Stimulated activated CD8-positive, alpha-beta memory T cell treated with anti-CD3 and anti-CD28 coated beads, Interleukin-4, amount 100 ng/mL, for 4 hours (primary cell): ENCODE data around the gene PSMG2.
"Not testable (repeated sequence)": the region's sequence is repeated elsewhere in the genome, so short reads cannot be mapped to it uniquely, and the experiment has no call there.

Experiments
- DNase-seq, 2 donors: peaks; one replicate each; pipeline ENCODE4 v3.0.0-alpha.2; 2020; ENCODE audit warnings: low read depth in 2 of 2, low spot score in 1 of 2

Gene PSMG2

DNA sequence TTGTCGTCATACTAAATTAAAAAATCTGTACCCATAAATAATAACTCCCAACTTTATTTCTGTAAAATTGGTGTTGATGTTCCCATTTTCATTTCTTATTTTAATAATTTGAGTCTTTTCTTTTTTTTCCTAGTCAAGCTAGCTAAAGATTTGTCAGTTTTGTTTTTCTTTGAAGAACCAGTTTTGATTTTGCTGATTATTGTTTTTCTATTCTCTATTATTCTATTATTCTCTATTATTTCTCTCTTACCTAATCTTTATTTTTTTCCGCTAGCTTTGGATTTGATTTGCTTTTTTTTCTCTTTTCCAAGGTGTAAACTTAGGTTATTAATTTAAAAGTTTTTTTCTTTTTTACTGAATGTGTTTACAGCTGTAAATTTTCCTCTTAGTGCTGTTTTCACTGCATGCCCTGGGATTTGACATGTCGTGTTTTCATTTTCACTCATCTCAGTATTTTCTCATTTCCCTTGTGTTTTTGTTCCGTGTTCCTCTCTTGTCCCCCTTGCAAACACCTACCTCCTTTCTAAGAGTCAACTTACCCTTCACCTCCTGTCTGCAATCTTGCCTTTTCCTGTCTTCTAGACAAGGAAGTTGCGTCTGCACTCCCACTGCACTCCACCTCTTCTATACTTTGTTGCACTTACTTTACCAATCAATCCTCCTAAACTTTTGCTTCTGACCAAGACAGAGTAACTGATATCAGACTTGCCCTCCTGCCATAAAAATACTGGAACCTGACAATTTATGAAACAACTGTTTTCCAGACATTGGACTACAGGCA, 18.8 kb downstream of the PSMG2 start:
- no peak for DNase-seq

DNA sequence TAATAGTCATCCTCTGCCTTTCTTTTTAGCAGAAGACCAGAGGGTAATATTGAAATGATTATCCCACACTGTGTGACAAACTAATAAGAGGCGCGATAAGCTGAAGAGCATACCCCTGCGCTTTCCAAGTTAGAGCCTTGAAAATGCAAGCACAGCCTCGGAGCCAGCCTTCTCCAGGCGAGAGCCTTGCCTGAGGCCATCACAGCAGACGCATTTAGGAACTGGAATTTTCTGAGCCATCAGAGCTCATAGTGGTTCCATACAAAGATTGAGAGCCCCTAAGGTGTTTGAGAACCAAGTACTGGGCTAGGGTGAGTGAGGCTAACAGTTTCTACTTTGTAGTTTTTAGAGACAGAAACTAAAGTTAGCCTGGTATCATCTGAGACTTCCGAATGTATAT, 19.9 kb downstream of the PSMG2 start:
- no peak for DNase-seq

DNA sequence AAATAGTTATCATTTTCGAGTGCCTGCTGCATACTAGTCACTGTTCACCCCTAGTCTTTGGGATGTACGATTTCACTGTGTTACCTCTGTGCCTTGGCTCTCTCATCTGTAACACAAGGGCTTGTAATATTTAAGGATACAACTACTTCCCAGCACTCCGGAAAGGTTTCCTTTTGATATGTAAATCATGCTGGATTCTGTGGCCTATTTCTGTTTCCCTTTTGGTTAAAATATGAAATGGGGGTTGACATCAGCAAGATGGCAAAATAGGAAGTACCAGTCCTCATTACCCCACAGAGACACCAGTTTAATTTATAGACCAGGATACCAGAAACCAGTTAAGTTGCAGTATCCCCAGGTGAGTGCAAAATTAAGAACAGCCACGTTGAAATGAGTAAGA, 23.5 kb downstream of the PSMG2 start:
- DNase-seq, result no peak

DNA sequence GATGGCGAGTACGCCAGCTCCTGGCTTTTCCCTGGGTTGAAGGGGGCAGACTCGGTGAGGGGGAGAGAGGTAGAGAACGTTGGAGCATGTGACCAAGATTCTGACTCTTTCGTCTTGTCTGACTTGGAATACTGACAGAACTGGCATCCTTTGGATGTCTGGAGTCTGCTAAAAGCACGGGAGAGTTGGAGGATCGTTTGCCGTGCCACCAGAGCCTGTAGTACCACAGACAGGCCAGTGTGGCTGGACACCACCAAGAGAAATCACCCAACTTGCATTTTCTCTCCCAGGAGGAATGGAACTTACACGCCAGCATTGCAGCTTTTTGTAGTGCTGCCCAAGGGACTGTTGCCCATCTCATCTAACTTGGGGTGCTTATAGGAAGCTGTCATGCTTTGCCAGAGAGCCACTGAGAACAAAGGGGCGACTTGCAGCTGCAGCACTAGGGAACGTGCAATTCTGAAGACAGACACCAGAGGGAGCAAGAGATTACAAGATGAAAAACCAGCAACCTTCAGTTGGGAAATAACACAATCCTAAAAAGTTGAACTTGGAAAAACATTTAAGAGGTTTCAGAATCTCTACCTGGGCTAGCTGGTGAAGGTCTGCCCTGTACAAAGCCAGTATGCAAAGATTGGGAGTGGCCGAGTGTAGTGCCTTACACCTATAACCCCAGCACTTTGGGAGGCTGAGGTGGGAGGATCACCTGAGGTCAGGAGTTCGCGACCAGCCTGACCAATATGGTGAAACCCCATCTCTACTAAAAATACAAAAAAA, 24.1 kb downstream of the PSMG2 start:
- peak in 1 of 2 donors; percentile 29 for DNase-seq

DNA sequence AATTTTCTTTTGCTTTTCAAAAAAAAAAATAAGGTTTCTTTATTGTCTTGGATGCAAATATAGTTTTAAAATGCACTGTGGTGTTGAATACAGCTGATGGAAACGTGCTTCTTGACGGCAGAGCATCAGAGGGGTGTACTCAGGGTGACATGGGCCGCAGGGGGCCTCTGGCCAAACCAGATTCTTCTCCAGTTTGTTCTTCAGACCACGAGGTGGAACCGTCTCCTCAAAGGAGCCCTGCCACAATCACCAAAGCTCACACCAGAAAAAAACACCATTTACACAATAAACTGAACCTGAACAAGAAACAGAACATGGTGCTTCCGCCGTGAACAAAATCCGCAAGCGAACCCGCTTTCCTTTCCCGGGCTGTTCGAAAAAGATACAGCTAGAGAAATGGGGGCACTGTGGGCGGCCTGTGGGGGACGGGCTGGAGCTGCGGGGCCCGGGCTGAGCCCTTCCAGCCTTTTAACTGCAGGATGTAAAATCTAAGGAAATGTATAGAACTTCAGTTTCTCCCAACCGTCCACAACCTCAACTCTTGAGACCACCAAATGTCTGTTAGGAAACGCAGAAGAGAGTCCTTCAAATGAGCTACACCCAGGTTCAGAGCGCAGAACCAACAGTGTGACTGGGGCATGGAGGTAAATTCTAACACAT, 34.5 kb downstream of the PSMG2 start:
- DNase-seq, result no peak

DNA sequence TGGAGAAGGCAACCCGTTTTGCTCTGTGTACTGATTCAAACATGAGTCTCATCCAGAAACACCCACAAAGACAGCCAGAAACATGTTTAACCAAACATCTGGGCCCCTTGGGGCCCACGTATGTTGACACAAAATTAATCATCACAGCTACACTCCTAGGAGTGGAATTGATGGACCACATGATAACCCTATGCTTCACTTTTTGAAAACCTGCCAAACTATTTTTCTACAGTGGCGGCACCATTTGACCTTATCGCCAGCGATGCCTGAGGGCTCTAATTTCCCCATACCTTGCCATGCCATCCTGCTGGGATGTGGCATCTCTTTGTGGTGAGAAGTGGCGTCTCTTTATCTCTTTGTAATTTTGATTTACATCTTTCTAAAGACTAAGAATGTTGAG, 38.5 kb downstream of the PSMG2 start:
- DNase-seq, result no peak

DNA sequence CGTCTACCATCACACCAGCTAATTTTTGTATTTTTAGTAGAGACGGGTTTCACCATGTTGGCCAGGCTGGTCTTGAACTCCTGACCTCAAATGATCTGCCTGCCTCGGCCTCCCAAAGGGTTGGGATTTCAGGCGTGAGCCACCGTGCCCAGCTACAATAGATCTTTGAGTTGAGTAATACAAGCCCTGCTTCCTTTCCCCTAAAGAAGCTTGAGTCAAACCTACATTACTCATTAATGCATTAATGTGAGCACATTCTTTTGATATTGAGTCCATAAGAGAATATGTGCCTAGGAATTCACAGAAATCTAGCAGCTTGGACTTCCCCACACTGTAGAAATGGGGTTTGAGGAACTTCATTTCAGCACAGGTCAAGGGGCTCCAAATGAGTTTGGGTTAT, 39.6 kb downstream of the PSMG2 start:
- DNase-seq, result no peak

DNA sequence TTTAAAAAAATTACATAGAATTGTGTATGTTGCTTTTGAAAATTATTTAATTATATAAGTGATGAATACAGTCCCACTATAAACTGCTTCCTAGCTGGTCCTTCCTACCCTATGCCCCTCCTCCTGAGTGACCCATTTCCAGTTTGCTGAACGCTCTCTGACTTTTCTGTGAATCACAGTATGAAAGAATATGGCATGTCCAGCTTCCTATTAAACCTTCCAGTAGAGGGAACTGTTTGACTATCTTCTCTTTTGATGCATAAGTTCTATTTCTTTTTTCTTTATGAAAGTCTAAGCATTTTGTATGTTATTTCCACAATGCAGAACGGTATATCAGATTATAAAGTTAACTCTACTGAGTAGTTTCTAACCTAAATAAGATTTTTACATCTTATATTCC, 41.3 kb downstream of the PSMG2 start:
- no peak for DNase-seq

DNA sequence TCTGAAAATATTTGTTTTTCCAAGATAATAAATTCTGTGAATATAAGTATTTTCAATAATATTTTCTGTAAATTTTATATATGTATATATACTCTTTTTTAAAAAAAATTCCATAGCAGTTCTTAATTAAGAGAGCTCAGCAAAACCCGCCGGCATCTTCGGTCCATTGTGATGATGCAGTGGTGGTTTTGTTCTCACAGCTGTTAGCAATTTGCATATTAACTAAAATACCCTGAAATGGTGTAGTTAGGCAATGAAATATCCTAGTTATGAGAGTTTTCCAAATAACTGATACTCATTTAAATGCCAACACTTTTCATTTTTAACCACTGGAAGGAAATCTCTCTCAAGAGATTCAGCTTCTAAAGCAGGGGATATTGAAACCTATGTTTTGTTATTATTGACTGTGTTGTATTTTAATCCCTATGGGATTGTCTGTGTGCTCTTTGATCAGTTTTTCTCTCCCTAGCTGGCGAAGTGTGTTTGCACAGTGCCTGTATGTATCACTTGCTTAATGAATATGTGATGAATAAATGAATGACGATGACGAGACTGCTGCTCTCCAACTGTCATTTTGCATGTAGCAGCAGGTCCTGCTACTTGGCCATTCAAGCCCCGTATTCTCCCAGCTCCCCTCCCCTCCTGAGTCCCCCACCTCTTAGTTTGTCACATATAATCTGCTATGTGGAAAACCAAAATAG, 42.4 kb downstream of the PSMG2 start:
- DNase-seq, result no peak

DNA sequence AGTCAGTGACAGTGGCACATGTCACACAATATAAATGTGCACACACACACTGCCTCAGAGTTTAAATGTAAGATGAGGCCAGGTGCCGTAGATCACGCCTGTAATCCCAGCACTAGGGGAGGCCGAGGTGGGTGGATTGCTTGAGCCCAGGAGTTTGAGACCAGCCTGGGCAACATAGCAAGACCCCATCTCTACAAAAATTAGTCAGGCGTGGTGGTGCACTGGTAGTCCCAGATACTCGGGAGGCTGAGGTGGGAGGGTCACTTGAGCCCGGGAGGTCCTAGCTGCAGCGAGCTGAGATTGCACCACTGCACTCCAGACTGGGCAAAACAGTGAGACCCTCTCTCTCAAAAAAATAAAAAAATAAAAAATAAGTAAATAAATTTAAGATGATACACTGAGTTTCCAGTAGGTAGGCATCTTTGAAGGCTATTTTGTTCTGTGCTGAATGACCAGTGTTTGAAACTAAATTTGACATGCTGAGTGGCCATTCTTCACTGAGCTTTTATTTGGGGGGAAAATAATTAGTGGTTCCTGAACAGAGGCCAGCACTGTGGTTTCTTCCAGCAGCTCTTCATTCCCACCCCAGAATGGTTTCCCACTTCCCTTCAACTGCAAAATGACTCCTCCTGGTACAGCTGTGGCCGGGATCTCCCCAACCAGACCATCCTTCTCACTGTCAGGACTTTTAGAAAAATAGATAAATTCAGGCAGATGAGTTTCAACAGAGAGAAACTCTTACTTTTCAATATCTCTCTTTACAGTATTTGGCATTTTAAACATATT, 44.9 kb downstream of the PSMG2 start:
- DNase-seq, result no peak

DNA sequence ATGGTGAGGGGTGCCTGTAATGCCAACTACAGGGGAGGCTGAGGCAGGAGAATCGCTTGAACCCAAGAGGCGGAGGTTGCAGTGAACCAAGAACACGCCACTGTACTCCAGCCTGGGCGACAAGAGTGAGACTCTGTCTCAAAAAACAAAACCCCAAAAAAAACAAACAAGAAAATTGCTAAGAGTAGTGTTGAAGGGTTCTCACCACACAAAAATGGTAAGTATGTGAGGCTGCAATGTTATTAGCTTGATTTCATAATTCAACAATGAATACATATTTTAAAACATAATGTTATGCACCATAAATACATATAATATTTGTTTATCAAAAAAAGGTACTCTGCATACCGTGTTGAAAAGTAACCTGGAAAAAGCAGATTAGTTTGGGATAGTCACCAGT, 45.8 kb downstream of the PSMG2 start:
- DNase-seq, result no peak

DNA sequence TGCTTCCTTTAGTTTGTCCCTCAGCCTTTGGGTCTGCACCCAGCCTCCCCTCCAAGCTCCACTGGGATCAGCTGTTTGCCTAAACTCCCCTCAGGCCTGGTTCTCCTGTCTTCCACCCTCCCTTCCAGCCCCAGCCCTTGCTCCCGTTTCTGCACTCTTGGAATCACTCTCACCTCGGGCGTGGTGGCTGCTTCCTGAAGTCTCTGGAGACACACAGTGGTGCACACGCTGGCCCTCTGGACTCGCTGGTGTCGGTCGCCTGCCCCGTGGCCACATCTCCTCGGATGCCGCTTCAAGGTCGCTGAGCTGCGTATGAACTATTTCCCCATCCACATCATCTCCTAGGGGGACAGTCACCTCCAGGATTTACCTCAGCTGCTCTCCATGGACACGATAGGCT, 46.3 kb downstream of the PSMG2 start:
- no peak for DNase-seq

DNA sequence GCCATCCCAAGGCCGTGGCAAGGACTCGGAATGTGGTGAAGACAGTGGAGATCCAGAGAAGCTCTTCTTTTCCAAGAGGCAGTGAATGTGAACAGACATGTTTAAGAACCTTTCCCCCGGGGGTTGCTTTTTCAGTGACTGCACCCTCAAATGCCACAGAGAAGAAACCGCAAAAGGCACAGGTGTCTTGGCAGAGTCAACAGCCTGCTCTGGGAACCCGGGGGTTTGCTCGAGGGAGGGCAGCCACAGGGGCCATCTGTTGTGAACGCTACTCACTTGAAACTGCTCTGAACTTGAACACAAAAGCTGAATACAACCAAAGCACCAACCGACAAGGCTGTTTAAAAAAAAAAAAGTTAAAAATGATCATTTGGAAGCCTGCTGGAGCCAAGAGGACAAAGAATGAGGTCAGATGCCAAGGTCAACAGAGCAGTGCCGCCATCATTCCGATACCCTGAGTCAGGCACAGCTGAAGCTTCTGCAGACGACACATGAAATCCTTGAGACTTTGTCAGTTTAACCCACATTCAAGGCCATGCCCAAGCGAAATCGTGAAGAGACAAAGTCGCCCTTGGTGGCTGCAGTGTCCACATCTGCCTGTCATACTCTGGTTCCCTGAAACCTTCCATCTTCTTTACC, 47.4 kb downstream of the PSMG2 start:
- DNase-seq, result no peak

DNA sequence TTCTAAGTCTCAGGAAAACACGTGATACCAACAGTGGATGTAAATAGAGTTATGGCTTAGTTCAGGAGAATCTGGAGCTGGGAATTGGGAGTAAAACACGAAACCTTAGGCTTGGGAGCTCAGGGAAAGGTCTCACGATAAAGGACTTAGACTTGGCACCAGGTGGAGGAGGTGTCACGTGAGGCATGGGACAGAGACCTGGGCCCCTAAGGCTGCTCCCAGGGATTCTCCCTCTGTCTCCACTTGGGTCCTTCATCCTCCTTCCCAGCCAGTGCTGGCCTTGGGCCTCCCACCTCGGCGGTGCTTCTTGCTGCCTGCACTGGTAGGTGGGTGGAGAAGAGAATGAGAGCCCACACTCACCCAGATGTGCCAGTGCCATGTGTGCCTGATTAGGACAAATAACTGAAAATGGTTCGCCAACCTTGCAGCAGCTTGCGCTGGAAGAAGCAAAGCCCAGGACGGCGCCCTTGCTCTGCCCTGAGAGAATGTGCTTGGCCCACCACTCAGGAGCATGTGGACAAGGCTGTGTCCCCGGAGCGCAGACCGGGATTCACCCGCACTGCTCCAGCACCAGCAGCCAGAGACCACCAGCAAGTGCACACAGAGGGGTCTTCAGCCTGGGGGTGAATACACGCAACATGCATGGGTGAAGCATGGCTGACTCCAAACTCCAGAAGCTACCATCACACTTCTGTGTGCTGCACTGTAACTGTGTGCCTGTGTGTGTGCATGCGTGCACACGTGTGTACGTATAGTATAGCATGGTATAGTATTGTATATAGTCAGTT, 48.1 kb downstream of the PSMG2 start:
- no peak for DNase-seq

DNA sequence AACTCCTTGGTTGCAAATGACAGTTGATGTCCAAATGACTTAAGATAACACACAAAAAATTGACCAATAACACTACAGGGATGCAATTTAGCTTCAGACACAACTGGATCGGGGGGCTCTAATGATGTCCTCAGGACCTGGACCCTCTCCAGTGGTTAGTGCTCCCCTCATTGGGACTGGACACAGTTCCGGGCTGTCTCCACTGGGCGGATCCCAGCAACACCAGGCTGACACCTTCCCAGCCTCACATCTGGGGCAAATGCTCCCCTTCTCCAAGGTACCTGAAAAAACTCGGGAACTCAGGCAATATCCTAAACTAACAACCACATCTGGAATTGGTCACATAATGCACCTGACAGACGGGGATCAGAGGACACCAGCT, 48.7 kb downstream of the PSMG2 start:
- no peak for DNase-seq

DNA sequence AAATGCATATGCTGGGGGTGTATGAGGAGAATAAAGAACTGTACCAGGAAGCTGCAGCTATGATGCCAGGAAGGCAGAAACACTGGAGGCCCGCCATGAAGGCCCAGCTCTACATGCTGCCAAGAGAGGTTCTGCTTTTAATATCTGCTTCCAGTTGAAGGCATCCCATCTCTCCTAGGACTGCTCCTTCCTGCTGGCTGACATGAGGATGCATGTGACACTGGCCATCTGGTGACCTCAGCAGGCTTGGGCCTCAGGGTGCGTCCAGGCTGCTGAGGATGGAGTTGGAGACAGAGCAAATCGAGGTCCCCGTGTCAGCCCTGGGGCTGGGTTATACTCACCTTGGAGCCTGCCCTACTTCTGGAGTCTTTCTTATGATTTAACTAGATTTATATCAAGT, 49.0 kb downstream of the PSMG2 start:
- DNase-seq, result no peak

DNA sequence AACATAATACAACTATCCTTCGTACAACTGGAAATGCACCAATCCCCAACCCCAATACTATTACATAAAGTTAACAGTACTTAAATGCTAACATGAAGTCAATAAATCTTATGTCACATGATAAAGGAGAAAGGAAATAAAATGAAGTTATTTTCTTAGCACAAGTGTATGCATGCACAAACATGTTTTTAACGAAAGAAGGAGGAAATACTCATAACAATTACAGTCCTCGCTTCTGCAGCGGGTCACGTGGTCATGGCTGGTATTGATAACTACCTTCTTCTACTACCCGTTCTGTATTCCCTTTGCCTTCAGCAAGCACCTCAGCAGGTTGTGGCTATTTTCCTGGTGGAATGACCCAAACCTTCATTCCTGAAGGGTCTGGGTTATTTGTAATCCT, 51.7 kb downstream of the PSMG2 start:
- no peak for DNase-seq

DNA sequence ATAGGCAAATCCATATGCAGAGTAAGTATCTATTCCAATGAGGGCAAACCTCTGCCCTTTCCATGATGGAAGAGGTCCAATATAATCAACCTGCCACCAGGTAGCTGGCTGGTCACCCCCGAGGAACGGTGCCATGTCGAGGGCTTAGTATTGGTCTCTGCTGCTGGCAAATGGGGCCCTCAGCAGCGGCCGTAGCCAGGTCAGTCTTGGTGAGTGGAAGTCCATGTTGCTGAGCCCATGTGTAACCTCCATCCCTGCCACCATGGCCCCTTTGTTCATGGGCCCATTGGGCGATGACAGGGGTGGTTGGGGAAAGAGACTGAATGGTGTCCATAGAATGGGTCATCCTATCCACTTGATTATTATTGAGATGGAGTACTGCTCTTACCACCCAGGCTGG, 52.8 kb downstream of the PSMG2 start:
- DNase-seq, result not testable (repeated sequence)

DNA sequence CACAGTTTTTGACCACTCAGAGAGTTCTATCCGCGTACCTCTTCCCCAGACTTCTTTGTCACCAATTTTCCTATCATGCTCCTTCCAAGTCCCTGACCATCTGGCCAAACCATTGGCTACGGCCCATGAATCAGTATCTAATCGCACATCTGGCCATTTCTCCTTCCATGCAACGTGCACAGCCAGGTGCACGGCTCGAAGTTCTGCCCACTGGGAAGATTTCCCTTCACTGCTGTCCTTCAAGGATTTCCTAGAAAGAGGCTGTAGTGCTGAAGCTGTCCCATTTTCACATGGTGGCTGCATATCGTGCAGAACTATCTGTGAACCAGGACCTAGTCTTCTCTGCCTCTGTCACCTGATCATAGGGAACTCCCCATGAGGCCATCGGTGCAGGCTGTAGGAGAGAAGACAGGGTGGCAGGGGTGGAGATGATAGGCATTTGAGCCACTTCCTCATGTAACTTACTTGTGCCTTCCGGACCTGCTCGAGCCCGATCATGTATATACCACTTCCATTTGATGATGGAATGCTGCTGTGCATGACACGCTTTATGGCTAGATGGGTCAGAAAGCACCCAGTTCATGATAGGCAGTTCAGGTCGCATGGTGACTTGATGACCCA, 53.9 kb downstream of the PSMG2 start:
- not testable (repeated sequence) for DNase-seq
